Parathyroid adenoma (tissue), 2 donors: Measurements from ENCODE around the gene ADORA2A.

ENCODE experiments used
- H2AFZ ChIP-seq: fragments of 300-600 bp; sonication (generic); one replicate; pipeline ENCODE4 v1.7.0; 2017; ENCODE audit warnings: antibody characterized with exemption, mild to moderate bottlenecking
- H3K27ac ChIP-seq: fragments of 300-600 bp; sonication (generic); one replicate; pipeline ENCODE4 v1.7.0; 2017
- H3K27me3 ChIP-seq: fragments of 300-600 bp; sonication (generic); one replicate; pipeline ENCODE4 v1.7.0; 2017; ENCODE audit warnings: low read length; ENCODE audit not compliant: control insufficient read depth, insufficient read depth
- H3K36me3 ChIP-seq: fragments of 300-600 bp; sonication (generic); one replicate; pipeline ENCODE4 v1.7.0; 2017; ENCODE audit warnings: low read length; ENCODE audit not compliant: control insufficient read depth, insufficient read depth
- H3K4me1 ChIP-seq: fragments of 300-600 bp; sonication (generic); one replicate; pipeline ENCODE4 v1.7.0; 2017; ENCODE audit warnings: control low read depth
- H3K4me2 ChIP-seq: fragments of 300-600 bp; sonication (generic); one replicate; pipeline ENCODE4 v1.7.0; 2017; ENCODE audit warnings: low read length
- H3K4me3 ChIP-seq: fragments of 300-600 bp; sonication (generic); one replicate; pipeline ENCODE4 v1.7.0; 2017; ENCODE audit warnings: low read depth, low read length
- H3K79me2 ChIP-seq: fragments of 300-600 bp; sonication (generic); one replicate; pipeline ENCODE4 v1.7.0; 2017; ENCODE audit warnings: control low read depth
- H3K9ac ChIP-seq: fragments of 300-600 bp; sonication (generic); one replicate; pipeline ENCODE4 v1.7.0; 2017; ENCODE audit warnings: mild to moderate bottlenecking
- H3K9me3 ChIP-seq: fragments of 300-600 bp; sonication (generic); one replicate; pipeline ENCODE4 v1.7.0; 2017; ENCODE audit warnings: low read length; ENCODE audit not compliant: control insufficient read depth
- CTCF ChIP-seq: fragments of 300-600 bp; sonication (generic); IDR thresholded peaks from one replicate; pipeline ENCODE4 v1.7.0; 2017; ENCODE audit warnings: antibody characterized with exemption, mild to moderate bottlenecking
- donor health status: primary hyperparathyroidism.

Gene ADORA2A

GRCh38 chr22:24422102-24422665 is 5.2 kb upstream of the ADORA2A start:
- Histone ChIP-seq H3K4me3 (no peak overlapping the region), H3K4me1 (no peaks in the 10 kb centered on the region), H3K27ac (no peak overlapping the region), H2AFZ (no peak overlapping the region), H3K36me3 (no peaks in the 10 kb centered on the region), H3K27me3 (no peaks in the 10 kb centered on the region), H3K9me3 (no peaks in the 10 kb centered on the region), H3K9ac (no peak overlapping the region), H3K4me2 (no peak overlapping the region), H3K79me2 (no peaks in the 10 kb centered on the region)
- no peak for TF ChIP-seq CTCF

DNA sequence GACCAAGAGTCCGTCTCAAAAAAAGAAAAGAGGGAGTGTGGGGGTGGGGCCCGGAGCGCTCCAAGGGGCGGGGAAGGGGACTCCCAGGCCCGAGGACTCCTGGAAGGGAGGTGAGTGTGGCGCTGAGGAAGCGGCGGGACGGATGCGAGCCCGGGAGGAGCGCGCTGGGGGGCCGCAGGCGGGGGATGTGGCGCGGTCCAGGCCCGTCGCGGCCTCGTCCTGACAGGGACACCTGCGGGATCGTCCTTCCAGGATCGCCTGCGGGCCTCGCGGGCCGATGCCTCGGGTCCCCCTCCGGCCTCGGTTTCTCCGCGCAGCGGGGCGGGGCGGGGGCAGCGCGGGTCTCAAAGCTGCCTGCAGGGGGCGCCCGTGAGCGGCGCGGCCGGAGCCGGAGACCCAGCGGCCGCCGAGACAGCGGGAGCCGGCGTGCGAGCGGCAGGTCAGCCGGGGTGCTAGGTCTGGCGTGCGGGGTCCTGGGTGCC is 3.8 kb upstream of the ADORA2A start:
- H3K9ac ChIP-seq: no peak overlapping the region
- H3K27me3 ChIP-seq: no peaks in the 10 kb centered on the region
- H3K9me3 ChIP-seq: no peaks in the 10 kb centered on the region
- H3K36me3 ChIP-seq: no peaks in the 10 kb centered on the region
- H2AFZ ChIP-seq: peak overlapping the region; percentile 33
- peak; percentile 70 for TF ChIP-seq CTCF
- H3K27ac ChIP-seq: no peak overlapping the region
- no peaks in the 10 kb centered on the region for H3K79me2 ChIP-seq
- H3K4me2 ChIP-seq: peak overlapping the region; percentile 53
- no peak overlapping the region for H3K4me3 ChIP-seq
- H3K4me1 ChIP-seq: no peaks in the 10 kb centered on the region

- Histone ChIP-seq H3K79me2 (no peaks in the 10 kb centered on the region), H3K27ac (peak overlapping the region; percentile 7), H3K4me2 (peak overlapping the region; percentile 53), H3K9ac (no peak overlapping the region), H3K9me3 (no peaks in the 10 kb centered on the region), H3K4me1 (no peaks in the 10 kb centered on the region), H2AFZ (peak overlapping the region; percentile 22), H3K36me3 (no peaks in the 10 kb centered on the region), H3K27me3 (no peaks in the 10 kb centered on the region), H3K4me3 (no peak overlapping the region)
- TF ChIP-seq CTCF: no peak
Observed at GRCh38 chr22:24424001-24424900, 3.1 kb upstream of the ADORA2A start.

- Histone ChIP-seq H3K9ac (no peak overlapping the region), H3K36me3 (no peaks in the 10 kb centered on the region), H3K27me3 (no peaks in the 10 kb centered on the region), H3K9me3 (no peaks in the 10 kb centered on the region), H3K79me2 (no peaks in the 10 kb centered on the region), H2AFZ (no peak overlapping the region), H3K27ac (no peak overlapping the region), H3K4me1 (no peaks in the 10 kb centered on the region), H3K4me2 (no peak overlapping the region), H3K4me3 (no peak overlapping the region)
- no peak for TF ChIP-seq CTCF
Observed at GRCh38 chr22:24424901-24425775, 2.3 kb upstream of the ADORA2A start.
